WI38 (cell line): Measurements from ENCODE around the gene SLC39A11.

Source experiments
- H3K4me3 ChIP-seq: 2 replicates; pipeline ENCODE4 v1.5.1; 2011; ENCODE audit warnings: low read depth, mild to moderate bottlenecking, control low read depth, low read length
- TF ChIP-seq, protein P1 (sequence below): IDR thresholded peaks from 2 replicates; pipeline ENCODE4 v1.5.1; 2012; ENCODE audit warnings: low read depth, mild to moderate bottlenecking, control low read depth, low read length

The SLC39A11 gene

DNA sequence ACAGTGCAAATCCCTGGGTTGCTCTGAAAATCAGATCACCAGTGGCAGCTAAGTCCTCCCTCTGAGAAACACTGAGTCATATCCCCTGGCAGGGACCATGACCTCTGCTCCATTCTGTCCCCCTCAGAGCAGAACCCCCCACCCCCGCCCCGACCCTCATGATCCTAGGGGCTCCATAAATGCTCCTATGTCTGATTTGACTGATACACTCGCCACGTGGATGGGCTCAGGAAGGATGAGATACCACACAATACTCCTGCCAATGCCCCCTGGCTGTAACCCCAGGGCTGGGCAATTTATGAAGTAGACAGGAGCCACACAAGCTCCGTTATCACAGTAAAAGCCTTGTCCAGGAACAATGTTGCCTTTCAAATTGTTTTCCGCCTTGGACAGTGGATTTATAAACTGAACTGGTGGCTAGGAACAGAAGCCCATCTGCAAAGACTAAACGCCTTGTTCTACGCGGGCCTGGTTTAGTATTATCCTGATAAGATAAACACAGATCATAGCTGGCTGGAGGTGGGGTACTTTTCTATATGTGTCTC is 394.8 kb downstream of the SLC39A11 start:
- TF ChIP-seq, protein P1, sequence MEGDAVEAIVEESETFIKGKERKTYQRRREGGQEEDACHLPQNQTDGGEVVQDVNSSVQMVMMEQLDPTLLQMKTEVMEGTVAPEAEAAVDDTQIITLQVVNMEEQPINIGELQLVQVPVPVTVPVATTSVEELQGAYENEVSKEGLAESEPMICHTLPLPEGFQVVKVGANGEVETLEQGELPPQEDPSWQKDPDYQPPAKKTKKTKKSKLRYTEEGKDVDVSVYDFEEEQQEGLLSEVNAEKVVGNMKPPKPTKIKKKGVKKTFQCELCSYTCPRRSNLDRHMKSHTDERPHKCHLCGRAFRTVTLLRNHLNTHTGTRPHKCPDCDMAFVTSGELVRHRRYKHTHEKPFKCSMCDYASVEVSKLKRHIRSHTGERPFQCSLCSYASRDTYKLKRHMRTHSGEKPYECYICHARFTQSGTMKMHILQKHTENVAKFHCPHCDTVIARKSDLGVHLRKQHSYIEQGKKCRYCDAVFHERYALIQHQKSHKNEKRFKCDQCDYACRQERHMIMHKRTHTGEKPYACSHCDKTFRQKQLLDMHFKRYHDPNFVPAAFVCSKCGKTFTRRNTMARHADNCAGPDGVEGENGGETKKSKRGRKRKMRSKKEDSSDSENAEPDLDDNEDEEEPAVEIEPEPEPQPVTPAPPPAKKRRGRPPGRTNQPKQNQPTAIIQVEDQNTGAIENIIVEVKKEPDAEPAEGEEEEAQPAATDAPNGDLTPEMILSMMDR, result no peak
- no peak overlapping the region for H3K4me3 ChIP-seq

GRCh38 chr17:72696721-72697120 is 395.8 kb downstream of the SLC39A11 start:
- H3K4me3 ChIP-seq, result no peak overlapping the region
- TF ChIP-seq, protein P1, result no peak

GRCh38 chr17:72696156-72696555 is 396.3 kb downstream of the SLC39A11 start:
- TF ChIP-seq, protein P1, result no peak
- H3K4me3 ChIP-seq, result no peak overlapping the region

GRCh38 chr17:72693956-72694355 is 398.5 kb downstream of the SLC39A11 start:
- TF ChIP-seq, protein P1, result no peak
- H3K4me3 ChIP-seq, result no peak overlapping the region

GRCh38 chr17:72693151-72693878 is 399.2 kb downstream of the SLC39A11 start:
- TF ChIP-seq, protein P1, result no peak
- H3K4me3 ChIP-seq, result no peak overlapping the region

- no peak overlapping the region for H3K4me3 ChIP-seq
- TF ChIP-seq, protein P1, result no peak
These were observed 399.8 kb downstream of the SLC39A11 start for GRCh38 chr17:72692676-72693075.

DNA sequence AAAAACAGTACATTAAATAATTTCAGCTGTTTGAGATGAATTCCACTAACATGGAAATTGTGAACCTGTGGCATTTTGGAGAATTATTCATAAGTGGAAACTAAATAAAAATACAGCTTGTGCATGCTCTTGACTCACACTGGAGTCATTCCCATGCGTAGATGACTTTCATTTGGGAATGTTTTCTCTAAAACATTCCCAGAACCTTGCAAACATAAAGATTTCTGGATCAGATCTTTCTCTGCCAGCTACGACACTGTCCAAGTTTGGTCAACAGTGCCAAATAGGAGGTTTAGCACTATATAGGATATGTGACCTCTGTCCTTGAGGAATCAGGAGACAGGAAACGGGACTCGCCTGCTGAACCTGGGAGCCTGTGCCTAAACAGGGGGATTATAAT is 400.9 kb downstream of the SLC39A11 start:
- H3K4me3 ChIP-seq, result no peak overlapping the region
- TF ChIP-seq, protein P1, result no peak
